Activated T-helper 9 cell treated with anti-CD3 and anti-CD28 coated beads, Interleukin-2, amount 50 U/mL, for 16 hours (primary cell): ENCODE data around the gene ADAMTS18.
"Not testable (repeated sequence)": the region's sequence is repeated elsewhere in the genome, so short reads cannot be mapped to it uniquely, and the experiment has no call there.

ENCODE experiments used
- DNase-seq: peaks from one replicate; pipeline ENCODE4 v3.0.0-alpha.2; 2020; ENCODE audit warnings: low read depth

ADAMTS18 gene

DNA sequence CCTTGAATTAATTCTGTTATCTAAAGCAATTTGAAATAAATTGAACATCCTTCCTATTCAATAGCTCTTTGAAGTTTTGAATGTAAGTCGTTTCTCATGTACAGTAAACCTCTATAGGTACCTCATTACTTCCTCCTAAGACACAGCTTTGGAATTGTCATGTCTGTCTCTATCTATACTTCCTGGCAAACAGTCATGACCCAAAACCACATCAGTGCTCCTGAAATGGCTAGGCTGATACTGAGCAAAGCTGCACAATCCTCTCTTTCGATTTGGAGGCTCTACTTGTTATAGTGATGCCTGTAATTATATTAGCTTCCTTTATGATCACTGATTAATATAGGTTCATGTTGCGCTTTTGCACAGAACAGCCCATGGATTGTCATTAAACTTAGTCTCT is 110.1 kb downstream of the ADAMTS18 start:
- no peak for DNase-seq

DNA sequence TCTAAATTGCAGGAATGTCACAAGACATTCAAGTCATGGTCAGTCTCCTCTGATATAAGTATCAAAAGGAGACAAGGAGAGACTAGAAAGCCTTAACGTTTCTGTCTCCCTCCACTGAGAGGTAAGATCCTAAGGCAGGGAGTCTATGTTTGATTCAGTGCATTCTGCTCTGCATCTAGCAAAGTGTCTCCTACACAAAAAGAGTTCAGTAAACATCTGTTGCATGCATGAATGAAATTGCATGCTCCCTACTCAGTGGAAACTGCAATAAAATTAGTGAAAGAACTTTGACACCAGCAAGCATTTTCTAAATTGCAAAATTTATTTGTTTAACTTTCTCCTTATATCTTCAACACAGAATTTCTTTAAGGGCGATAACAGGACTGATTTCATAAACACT is 111.1 kb downstream of the ADAMTS18 start:
- DNase-seq = no peak

DNA sequence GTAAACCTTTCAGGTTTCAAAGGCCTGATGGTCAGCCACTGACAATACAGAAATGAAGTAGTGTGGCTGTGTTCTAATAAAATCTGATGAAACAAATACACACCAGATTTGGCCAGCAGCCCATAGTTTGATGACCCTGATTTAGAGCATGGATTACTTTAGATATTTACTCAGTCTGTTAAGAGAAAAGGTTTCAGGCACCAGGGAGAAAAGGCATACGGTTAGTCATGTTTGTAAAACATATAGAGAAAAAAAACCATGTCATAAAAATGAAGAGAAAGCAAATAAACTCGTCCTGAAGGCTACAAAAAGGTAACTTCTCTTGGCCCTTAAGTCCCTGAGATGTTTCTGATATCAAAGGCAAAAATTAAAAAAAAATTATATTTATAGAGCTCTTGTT is 112.1 kb downstream of the ADAMTS18 start:
- no peak for DNase-seq

DNA sequence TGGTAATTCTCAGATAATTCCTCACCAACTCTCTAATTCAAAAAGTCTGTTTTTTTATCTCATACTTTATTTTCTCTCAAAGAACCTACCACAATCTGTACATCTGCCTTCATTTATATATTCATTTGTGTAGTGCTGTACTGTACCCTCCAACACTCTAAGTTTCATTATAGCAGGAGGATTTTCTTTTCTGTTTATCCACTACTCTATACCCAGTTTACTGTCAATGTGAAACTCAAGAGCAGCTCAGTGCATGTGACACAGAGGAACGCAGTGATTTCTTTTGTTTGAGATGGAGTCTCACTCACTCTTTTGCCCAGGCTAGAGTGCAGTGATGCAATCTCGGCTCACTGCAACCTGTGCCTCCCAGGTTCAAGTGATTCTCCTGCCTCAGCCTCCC is 117.8 kb downstream of the ADAMTS18 start:
- no peak for DNase-seq

DNA sequence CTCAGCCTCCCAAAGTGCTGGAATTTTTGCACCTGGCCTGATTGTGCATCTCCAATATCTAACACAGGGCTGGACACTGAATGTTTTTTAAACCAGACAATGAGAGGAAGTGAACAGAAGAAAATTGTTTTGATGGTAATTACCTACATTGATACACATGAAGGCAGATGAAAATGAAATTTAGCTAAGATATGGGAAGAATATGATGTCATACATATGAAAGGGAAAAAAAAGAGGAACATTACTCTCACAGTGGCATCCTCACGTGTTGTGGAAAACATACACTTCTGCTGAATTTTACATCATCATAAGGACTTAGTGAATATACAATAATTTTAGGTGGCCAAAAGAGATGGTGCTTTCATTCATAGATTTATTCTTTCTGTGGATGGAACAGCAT is 124.0 kb downstream of the ADAMTS18 start:
- no peak for DNase-seq

DNA sequence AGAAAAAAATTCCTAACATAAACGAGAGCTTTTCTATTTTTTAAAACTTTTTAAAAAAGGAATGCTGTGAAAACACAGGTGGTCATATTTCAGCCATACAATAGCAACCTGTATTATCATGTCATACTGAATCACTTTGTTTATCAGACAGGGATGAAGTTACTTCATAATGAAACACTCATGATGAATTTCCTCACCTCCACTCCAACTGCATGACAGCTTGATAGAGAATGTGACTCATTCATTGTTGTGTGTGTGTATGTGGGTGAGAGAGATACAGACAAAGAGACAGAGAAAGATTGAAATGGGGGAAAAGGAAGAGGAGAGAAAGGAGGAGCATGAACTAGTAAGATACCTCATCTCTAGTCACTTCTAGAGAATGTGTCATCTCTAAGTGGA is 126.7 kb downstream of the ADAMTS18 start:
- DNase-seq = no peak

DNA sequence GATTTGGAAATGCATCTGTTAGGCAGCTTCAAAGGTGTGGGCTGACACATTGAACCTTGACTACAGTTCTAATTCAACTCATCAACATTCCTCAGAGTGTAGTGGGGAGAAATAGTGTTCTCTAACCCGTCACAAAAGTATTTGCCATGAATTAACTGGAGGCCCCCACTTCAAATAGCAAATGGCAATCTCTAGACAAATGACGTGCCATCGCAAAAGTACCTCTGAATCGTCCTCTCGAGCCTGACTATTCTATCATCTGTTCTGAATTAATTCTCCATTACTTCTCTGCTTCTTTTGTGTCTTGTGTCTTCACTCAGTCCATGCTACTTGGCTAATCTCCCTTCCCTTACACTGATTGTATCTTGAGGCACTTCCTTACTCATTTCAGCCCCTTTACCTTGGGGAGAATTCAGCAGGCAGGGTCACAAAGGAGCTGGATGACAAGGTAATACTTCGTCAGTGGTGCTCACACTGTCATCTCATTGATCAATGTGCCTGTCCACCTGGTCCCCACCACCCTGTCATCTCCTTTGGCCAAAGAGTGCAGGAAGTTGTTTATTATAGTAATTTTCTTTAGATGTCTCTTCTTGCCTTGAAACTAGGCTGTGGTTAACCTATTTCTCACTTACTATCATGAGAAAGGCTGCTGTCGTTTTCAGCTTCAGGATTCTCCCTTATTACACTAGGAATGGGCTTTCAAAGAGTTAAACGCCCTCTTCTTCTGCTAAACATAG is 127.2 kb downstream of the ADAMTS18 start:
- no peak for DNase-seq

DNA sequence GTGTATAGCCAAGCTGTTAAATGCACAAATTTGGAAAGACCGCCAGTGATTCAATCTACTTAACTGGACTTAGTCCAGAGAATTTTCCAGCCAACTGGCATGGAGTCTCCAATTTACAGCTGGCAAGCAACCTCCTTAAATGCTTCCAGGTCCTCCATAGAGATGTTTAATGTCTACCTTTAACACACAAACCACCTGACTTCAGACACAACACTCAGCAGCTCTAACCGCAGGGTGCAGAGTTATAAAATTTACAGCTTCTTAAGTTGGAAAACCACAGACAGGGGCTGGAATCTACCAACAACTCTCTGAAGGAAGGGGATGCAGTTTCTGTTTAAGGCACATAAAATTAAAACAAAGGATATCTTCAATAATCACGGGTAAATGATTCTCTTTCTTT is 128.8 kb downstream of the ADAMTS18 start:
- no peak for DNase-seq

DNA sequence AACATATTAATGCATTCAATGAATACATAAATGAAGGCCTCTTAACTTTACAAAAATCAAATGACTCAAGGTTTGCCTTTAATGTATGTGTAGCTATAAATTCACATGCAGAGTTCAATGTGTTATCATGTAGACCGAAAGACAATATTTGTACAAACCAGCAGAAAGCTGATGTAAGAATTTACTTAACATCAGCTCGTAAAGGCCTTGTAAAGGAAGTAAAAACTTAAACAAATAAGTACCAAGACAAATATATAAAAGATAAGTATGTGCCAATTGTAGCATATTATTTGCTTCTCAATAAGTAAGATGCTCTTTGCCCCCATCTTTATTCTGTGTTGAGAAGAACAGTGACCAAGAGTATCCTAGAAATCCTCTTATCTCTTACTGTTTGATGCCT is 130.0 kb downstream of the ADAMTS18 start:
- no peak for DNase-seq

DNA sequence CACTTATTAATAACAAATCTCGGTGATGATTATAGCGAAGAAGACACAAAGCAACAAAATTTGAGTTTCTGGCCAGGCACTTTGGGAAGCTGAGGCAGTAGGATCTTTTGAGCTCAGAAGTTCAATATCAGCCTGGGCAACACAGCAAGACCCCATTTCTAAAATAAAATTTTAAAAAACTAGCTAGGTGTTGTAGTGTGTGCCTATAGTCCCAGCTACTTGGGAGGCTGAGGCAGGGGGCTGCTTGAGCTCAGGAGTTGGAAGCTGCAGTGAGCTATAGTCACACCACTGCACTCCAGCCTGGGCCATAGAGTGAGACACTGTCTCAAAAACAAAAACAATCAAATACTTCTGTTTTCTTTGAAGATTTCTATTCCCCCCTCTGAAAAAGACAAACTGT is 130.7 kb downstream of the ADAMTS18 start:
- no peak for DNase-seq

DNA sequence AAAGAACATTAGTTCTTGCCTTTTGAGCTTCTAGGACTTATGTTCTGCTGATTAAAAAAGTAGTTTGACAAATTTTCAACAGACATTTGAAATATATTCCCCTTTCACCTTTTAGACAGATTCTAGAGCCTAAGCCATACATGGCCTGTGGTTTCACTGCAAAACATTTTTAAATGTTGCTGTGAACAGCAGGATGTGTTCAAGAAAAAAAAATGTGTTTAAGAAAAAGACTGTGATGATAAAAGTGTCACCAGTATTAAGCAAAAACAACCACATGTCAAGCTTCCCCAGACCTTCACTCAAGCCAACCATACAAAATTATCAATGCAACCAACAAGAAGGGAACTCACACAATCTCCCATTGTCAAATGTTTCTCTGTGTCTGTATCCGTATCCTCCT is 132.2 kb downstream of the ADAMTS18 start:
- no peak for DNase-seq

DNA sequence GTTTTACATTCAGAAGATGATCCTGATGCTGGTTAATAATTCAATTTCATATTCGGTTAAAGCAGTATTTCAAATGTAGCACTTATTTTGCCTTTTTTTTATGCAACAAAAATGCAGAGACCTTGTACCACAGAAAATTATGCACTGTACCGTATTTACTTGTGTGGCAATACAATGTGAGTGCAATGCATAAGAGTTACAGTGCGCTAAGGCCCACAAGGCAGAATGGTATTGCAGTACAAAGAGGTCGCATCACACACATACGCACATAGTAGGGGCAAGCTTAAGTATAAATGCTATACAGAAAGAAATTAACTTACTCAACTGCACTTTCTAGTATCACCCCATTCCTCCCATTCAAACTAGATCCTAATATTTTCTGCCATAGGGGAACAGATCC is 132.6 kb downstream of the ADAMTS18 start:
- no peak for DNase-seq

DNA sequence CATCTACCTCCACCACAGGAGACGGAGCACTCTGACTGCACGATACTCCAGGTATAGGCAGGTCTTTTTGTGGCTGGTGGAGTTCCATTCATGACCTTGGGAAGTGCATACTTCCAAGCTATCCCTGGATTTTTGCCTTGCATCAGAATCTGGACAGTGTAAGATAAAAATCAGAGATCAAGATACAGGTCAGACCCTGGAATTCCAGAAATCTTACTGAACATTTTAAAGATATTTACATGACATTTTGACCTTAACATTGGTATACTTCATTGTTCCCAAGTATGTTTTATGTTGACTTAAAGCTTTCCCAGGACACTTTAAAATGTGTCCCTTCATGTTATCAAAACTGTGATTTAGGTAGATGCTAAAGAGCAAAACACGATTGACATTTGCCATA is 134.6 kb downstream of the ADAMTS18 start:
- no peak for DNase-seq

DNA sequence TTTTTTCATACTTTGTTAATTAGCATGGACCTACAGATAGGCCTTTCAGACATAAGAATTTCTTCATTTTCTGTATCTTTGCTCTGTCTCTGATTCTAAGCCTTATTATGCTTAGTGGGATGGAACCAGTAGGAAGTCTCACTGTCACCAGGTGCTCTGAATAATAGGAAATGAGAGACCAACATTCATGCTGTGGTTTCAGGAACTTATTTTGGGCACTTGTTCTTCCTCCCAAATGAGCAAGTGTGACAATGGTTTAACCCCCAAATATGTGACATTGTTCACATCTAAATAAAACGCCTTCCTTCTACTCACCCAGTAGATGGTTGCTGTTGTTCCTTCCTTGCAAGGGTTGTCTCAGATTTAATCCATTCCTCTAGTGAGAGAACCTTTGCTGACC is 135.4 kb downstream of the ADAMTS18 start:
- DNase-seq = no peak

DNA sequence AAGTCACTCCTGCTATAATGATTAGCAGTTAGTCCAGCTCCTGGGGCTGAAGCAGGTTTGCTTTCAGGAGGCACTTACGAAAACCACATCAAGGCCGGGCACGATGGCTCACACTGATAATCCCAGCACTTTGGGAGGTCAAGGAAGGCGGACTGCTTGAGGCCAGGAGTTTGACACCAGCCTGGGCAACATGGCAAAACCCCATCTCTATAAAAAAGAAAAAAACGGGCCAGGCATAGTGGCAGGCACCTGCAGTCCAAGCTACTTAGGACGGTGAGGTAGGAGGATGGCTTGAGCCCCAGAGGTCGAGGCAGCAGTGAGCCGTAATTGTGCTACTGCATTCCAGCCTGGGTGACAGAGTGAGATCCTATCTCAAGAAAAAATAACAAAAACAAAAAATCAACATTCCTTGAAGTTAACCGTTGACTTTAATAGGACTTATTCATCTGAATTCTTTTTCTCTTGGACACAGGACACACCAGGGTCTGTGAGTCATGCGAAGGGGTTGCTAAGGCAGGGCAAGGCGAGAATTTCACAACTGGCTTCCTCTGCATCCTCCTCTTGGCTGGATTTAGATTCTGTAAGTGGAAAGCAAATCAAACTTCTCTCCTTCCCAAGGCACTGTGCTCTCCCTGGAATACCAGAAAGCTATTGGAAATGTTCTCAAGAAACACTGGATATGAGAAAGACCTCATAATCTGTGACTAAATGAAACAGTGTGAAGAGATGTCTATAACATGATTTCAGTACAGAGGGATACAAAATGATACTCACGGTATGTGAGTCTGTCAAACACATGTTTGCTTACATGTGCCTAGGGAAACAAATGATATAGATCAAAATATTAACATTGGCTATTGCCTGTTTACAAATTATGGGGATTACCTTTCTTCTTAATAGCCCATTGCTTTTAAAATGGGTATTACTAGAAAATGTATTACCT is 136.1 kb downstream of the ADAMTS18 start:
- DNase-seq = no peak

DNA sequence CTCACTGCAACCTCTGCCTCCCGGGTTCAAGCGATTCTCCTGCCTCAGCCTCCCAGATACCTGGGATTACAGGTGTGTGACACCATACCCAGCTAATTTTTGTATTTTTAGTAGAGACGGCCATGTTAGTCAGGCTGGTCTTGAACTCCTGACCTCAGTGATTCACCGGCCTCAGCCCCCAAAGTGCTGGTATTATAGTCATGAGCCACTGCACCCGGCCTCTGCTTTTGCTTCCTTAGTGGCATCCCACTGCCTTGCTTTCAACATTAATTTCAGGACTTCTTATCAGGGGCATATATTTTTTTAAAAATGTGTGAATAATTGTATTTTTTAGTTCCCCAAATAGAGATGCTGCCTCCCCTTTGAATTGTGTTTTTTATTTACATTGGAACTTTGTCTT is 136.8 kb downstream of the ADAMTS18 start:
- DNase-seq = no peak

DNA sequence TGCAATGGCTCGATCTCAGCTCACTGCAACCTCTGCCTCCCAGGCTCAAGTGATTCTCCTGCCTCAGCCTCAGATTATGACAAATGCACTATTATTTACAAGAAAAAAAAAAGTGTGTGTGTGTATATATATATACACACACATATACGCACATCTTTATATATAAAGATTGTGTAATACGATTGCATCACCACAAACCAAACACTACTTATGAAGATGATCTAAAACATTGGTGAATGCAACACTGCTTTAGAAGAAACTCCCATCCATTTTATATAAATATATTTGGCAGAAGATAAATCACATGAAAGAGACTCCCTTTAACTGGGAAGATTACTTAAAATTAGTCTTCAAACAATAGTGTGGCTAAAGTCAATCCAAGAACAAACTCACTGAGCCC is 138.9 kb downstream of the ADAMTS18 start:
- no peak for DNase-seq

DNA sequence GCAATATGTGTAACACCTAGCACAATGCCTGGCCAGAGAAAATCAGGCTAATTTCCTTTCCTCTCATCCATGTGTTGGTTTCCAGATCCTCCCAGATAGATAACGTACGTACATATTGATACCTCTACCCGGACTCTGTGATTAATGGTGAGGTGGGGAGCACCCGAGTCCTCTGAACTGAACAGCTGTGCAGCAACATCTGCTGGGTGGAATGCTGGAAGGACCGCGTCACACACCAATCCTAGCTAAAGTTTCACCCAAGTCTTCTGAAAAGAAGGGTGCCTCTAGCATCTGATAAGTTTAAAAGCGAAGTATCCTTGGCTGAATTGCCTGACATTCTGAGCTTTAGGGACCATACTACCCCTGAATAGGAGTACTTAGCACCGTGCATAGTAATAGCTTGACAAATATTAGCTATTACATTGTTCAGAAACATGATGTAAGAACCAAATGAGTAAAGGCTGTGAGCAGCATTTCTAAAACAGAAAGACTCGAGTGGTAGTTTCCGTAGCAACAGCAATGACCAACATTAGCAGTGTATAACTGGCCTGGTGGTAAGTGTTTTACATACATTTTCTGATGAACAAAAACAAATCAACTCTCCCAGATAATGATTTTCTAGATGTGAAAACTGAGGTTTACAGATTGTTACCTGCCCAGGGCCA is 144.3 kb downstream of the ADAMTS18 start:
- DNase-seq = no peak

DNA sequence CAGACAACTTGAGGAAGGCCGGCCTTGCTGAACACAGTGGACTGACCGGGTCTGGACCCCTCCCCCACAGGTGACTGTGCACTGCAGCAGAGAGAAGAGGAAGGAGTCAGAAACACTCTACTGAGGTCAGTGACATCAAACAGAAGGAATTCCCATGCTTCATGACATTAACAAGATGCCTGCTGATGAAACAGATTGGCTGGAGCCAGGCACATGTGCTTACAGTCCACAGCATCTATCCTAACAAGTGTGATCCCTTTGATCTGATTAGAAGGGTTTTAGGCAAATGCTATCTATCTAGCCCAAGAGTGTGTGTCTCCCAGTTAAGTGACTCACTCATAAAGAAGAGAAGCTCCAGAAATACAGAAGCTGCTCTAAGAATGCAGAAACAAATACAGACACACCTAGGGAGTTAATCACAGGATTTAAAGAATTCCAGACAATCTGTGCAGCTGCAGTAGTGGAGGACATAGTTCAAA is 145.5 kb downstream of the ADAMTS18 start:
- no peak for DNase-seq

DNA sequence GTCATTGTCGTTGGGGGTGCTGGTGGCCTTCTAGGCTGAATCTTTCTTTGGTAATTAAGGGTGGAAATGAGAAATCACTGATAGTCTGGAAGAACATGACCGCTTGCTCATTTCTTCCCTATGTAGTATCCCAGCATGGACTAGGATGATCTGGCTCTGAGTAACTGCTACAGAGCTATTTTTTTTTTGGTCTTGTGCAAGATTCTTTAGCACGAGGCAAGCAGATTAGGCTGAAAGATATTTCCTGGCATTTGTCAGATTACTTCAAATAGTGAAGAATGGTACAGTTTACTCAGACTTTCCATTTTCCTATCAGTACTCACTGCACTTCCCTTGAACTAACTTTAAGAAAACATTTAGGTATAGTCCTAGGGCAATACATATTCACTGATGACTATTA is 146.6 kb downstream of the ADAMTS18 start:
- DNase-seq = no peak

DNA sequence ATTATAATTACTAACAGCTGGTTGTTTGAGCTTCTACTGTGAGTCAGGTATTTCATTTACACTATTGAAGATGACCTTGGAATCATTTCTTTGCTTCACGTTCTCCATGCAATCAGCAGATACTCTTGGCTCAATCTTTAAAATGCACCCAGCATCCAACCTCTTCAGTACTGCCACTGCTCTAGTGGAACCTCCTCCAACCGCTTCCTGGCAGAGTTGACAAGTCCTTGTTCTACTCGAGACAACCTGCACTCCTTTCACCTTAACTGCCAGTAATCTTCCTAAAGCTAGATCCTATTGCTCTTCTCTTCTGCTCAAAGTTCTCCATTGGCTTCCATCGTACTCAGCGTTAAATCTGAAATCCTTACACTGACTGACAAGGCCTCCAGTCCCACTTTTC is 149.2 kb downstream of the ADAMTS18 start:
- DNase-seq = no peak

DNA sequence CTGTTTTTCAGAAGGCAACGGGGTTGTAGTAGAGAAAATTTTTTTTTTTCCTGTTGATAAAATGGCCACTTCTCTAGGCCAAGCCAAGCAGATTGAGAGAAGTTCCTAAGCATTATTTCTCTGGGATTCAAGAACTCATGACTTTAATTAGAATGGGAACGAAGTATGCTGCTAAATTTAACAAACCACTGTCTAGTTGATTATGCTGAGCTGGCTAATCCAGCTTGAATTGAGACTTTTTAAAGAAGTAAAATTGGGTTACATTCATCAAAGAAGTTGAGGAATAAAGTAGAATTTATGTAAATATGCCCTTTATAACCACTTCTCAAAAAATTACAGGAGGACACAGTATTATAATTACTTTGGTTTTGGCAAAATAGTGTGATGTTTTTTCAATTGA is 152.5 kb downstream of the ADAMTS18 start:
- no peak for DNase-seq

DNA sequence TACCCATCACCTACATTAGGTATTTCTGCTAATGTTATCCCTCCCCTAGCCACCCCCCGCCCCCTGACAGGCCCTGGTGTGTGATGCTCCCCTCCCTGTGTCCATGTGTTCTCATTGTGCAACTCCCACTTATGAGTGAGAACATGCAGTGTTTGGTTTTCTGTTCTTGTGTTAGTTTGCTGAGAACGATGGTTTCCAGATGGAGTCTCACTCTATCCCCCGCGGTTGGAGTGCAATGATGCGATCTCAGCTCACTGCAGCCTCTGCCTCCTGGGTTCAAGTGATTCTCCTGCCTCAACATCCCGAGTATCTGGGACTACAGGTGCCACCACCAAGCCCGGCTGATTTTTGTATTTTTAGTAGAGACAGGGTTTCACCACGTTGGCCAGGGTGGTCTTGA is 155.5 kb downstream of the ADAMTS18 start:
- DNase-seq = not testable (repeated sequence)
